Cardiac muscle cell (in vitro differentiated cells and primary cell): ENCODE data around the gene CPN1. TPM values are rescaled to one million over a fixed set of nuclear protein-coding genes. Genes with fewer than 3 reads are reported as not detected.

ENCODE experiments used
- DNase-seq, 2 donors: peaks; one replicate each; pipeline versions ENCODE4 v3.0.0 to v3.0.0-alpha.2; 2010 to 2017; ENCODE audit warnings: low read depth in 1 of 2, low spot score in 1 of 2
- H3K27ac ChIP-seq: fragments of 200-600 bp; sonication (generic); 2 replicates; pipeline ENCODE4 v1.5.1; 2016
- H3K27me3 ChIP-seq: fragments of 200-600 bp; sonication (generic); 2 replicates; pipeline ENCODE4 v1.6.0; 2016; ENCODE audit warnings: control low read depth
- H3K36me3 ChIP-seq: fragments of 200-600 bp; sonication (generic); 2 replicates; pipeline ENCODE4 v1.5.1; 2016; ENCODE audit warnings: control low read depth
- H3K4me1 ChIP-seq: fragments of 200-600 bp; sonication (generic); 2 replicates; pipeline ENCODE4 v1.8.1; 2017; ENCODE audit warnings: low read depth, mild to moderate bottlenecking, mixed run types
- H3K4me3 ChIP-seq: fragments of 200-600 bp; sonication (generic); 2 replicates; pipeline ENCODE4 v1.5.1; 2016; ENCODE audit warnings: mild to moderate bottlenecking
- H3K9me3 ChIP-seq: fragments of 200-600 bp; sonication (generic); 2 replicates; pipeline ENCODE4 v1.5.1; 2017; ENCODE audit warnings: low read depth, mild to moderate bottlenecking, control low read depth
- polyA plus RNA-seq: library from polyadenylated mRNA; unstranded; fragments of >200 nt; fragmentation: Nextera tagmentation; extraction: Ambion mirVana; gene quantifications from 2 replicates; pipeline ENCODE4 v1.2.1, GENCODE V29; 2016
- total RNA-seq: library from RNA; depleted of rRNA; stranded (reverse); fragments of >200 nt; gene quantifications from 2 replicates; pipeline ENCODE4 v1.2.3, GENCODE V29; 2016
- TF ChIP-seq, protein P1 (sequence below): IDR thresholded peaks from 2 replicates; pipeline ENCODE4 v1.5.1; 2012; ENCODE audit warnings: low read depth, mild to moderate bottlenecking, low read length

The CPN1 gene
- total and polyA plus RNA-seq, 2 experiments from 2014 or later, result not detected

DNA sequence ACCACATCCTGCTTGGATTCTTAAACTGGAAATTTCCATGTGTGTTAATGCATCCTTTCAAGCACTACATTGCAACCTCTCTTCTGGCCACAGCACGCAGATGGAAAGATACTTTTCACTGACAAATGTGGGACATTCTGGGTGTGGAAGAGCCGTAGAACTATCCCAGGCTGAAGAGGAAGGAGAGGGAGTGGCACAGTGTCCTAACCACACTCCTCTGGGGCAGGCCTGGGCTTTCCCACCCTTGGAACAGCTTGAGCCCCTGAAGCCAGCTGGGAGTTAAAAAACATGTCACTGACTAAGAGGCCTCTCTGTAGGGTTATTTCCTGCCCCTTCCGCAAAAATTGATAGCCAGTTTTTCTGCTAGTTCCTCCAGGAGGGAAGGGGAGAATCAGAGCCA, 37.9 kb downstream of the CPN1 start:
- H3K27ac ChIP-seq, result no peak overlapping the region
- no peaks in the 10 kb centered on the region for H3K36me3 ChIP-seq
- H3K27me3 ChIP-seq, result no peaks in the 10 kb centered on the region
- DNase-seq, result peak in 1 of 2 donors; percentile 81
- H3K9me3 ChIP-seq, result no peaks in the 10 kb centered on the region
- TF ChIP-seq, protein P1, sequence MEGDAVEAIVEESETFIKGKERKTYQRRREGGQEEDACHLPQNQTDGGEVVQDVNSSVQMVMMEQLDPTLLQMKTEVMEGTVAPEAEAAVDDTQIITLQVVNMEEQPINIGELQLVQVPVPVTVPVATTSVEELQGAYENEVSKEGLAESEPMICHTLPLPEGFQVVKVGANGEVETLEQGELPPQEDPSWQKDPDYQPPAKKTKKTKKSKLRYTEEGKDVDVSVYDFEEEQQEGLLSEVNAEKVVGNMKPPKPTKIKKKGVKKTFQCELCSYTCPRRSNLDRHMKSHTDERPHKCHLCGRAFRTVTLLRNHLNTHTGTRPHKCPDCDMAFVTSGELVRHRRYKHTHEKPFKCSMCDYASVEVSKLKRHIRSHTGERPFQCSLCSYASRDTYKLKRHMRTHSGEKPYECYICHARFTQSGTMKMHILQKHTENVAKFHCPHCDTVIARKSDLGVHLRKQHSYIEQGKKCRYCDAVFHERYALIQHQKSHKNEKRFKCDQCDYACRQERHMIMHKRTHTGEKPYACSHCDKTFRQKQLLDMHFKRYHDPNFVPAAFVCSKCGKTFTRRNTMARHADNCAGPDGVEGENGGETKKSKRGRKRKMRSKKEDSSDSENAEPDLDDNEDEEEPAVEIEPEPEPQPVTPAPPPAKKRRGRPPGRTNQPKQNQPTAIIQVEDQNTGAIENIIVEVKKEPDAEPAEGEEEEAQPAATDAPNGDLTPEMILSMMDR, result no peak
- no peaks in the 10 kb centered on the region for H3K4me1 ChIP-seq
- no peak overlapping the region for H3K4me3 ChIP-seq

DNA sequence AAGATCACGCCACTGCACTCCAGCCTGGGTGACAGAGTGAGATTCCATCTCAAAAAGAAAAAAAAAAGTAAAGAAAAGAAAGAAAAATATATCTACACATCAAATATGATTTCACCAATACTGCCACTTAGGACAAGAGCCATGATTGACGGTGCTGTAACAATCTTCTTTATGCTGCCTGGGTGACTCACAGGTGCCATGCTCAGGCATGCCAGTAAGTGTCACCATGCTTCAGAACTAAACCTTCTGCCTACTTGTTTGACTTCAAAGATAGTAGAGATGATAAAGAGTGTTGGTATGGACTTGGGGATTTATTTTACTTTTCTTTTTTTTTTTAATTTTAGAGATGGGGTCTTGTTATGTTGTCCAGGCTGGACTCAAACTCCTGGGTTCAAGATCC, 38.3 kb downstream of the CPN1 start:
- TF ChIP-seq, protein P1, result no peak
- Histone ChIP-seq H3K27ac (no peak overlapping the region), H3K27me3 (no peaks in the 10 kb centered on the region), H3K4me3 (no peak overlapping the region), H3K9me3 (no peaks in the 10 kb centered on the region), H3K4me1 (no peaks in the 10 kb centered on the region), H3K36me3 (no peaks in the 10 kb centered on the region)
- DNase-seq, result no peak

- Histone ChIP-seq H3K4me1 (no peaks in the 10 kb centered on the region), H3K27ac (no peak overlapping the region), H3K4me3 (no peak overlapping the region), H3K36me3 (no peaks in the 10 kb centered on the region), H3K27me3 (no peaks in the 10 kb centered on the region), H3K9me3 (no peaks in the 10 kb centered on the region)
- no peak for DNase-seq
- TF ChIP-seq, protein P1, result no peak
These were observed 40.2 kb downstream of the CPN1 start for GRCh38 chr10:100041306-100042002.

- no peak overlapping the region for H3K27ac ChIP-seq
- H3K27me3 ChIP-seq, result no peaks in the 10 kb centered on the region
- peak in 1 of 2 donors; percentile 23 for DNase-seq
- no peaks in the 10 kb centered on the region for H3K36me3 ChIP-seq
- TF ChIP-seq, protein P1, result no peak
- H3K4me1 ChIP-seq, result no peaks in the 10 kb centered on the region
- H3K9me3 ChIP-seq, result no peaks in the 10 kb centered on the region
- H3K4me3 ChIP-seq, result no peak overlapping the region
These were observed 43.1 kb downstream of the CPN1 start for GRCh38 chr10:100038561-100039071.

GRCh38 chr10:100037758-100038315, 43.8 kb downstream of the CPN1 start:
- no peaks in the 10 kb centered on the region for H3K9me3 ChIP-seq
- no peaks in the 10 kb centered on the region for H3K27me3 ChIP-seq
- no peak for DNase-seq
- TF ChIP-seq, protein P1, result no peak
- no peaks in the 10 kb centered on the region for H3K36me3 ChIP-seq
- H3K4me3 ChIP-seq, result no peak overlapping the region
- no peak overlapping the region for H3K27ac ChIP-seq
- H3K4me1 ChIP-seq, result no peaks in the 10 kb centered on the region
